ES-I3 (cell line): ENCODE data around the gene LRTM2.

Source experiments
- H3K36me3 ChIP-seq: 2 replicates; pipeline ENCODE4 v1.6.1; 2013; ENCODE audit warnings: mild to moderate bottlenecking, low read length, control low read depth, moderate library complexity; ENCODE audit not compliant: insufficient read depth
- H3K4me1 ChIP-seq: 2 replicates; pipeline ENCODE4 v1.6.1; 2013; ENCODE audit warnings: mild to moderate bottlenecking, control low read depth, low read length; ENCODE audit not compliant: insufficient read depth
- H3K9ac ChIP-seq: 2 replicates; pipeline ENCODE4 v1.6.1; 2013; ENCODE audit warnings: low read depth, mild to moderate bottlenecking, low read length, moderate library complexity
- H3K9me3 ChIP-seq: 2 replicates; pipeline ENCODE4 v1.6.1; 2013; ENCODE audit warnings: mild to moderate bottlenecking, low read length, moderate library complexity; ENCODE audit not compliant: control insufficient read depth, insufficient read depth

LRTM2 gene

GRCh38 chr12:1820191-1820895 lies at the start of gene LRTM2:
Gene LRTM2, plus strand, starts transcription at chr12:1820565. Its CDS starts 7,584 bp downstream, at chr12:1828149.
- no peak within 1 kb of the TSS for H3K9ac ChIP-seq
- H3K4me1 ChIP-seq = no peaks in the 10 kb centered on the region
- no peaks in the 10 kb centered on the region for H3K36me3 ChIP-seq
- H3K9me3 ChIP-seq = no peaks in the 10 kb centered on the region; the same call in 1 of the 2 replicates

DNA sequence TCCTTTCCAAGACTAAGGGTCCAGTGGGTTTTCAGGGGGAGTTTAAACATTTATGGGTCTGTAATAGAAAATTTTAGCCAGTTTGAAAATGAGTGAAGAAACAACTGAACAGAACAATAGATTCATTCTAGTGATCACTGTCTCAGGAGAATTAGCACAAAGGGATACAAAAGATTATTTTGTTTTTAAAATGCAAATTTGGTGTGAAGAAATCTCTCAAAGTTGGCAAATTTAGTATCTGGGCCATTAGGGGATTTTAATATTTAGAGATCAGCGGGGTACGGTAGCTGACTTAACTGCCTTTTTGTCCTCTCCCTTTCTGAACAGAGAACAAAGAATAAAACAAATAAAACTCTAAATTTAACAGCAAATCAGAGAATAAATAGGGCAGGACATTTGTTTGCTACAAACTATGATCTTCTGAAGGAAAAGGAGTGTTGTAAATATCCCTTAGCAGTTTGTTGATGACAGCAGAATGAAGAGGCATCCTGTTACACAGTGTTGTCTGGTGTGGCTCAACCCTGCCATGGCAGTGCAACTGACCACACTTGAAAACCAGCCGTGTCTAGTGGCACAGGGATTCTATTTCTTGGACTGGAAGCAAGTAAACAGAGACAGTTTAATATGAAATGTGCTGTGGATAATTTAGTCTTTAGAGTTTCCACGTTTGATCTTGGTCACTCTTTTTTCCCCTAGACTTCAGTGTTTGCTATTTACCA lies 46.3 kb upstream of the LRTM2 start:
- H3K9ac ChIP-seq = no peak overlapping the region
- no peaks in the 10 kb centered on the region for H3K9me3 ChIP-seq
- peaks cover 12% of the 10 kb centered on the region for H3K4me1 ChIP-seq
- H3K36me3 ChIP-seq = no peaks in the 10 kb centered on the region; the same call in none of the 2 replicates

DNA sequence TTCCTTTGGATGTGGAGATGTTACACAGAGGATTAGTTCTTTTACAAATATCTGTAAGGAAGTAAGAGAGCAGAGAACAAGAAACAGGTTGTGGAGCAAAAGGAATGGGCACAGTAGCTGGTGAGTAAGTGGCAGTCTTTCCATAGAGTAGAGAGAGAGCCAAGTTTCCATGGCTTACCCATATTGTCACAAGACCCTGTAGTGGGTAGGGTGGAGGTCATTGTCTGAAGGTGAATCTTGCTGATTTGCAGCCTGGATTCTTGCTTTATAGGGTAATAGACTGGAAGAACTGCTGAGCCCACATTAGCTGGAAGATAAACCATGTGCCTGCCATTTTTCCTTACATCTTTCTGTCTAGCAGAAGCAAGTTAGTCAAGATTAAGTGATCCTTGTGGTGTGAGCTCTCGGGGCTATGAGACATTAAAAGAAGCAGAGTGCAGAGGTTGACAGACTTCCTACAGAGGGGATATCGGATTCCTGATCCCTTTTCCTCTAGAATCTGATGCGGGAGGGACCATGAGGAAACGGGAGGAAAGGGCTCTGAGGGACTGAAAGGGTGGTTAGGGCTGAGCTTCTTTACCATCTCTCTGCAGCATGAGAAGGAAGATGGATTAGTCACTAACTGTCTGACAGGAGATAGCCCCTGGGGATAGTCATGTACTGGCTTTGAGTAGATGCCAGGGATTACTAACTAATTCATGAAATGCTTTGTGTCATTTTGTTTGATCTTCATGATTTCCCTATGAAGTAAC lies 44.0 kb upstream of the LRTM2 start:
- H3K9ac ChIP-seq = no peak overlapping the region
- peaks cover 12% of the 10 kb centered on the region for H3K4me1 ChIP-seq
- H3K9me3 ChIP-seq = no peaks in the 10 kb centered on the region
- H3K36me3 ChIP-seq = peaks cover 3% of the 10 kb centered on the region

GRCh38 chr12:1777798-1778197 lies 42.6 kb upstream of the LRTM2 start:
- Histone ChIP-seq H3K36me3 (peaks cover 6% of the 10 kb centered on the region), H3K4me1 (peaks cover 12% of the 10 kb centered on the region), H3K9ac (no peak overlapping the region), H3K9me3 (no peaks in the 10 kb centered on the region)

GRCh38 chr12:1778911-1779310 lies 41.5 kb upstream of the LRTM2 start:
- H3K9me3 ChIP-seq = no peaks in the 10 kb centered on the region
- H3K36me3 ChIP-seq = peaks cover 6% of the 10 kb centered on the region
- no peak overlapping the region for H3K9ac ChIP-seq
- H3K4me1 ChIP-seq = peaks cover 12% of the 10 kb centered on the region

DNA sequence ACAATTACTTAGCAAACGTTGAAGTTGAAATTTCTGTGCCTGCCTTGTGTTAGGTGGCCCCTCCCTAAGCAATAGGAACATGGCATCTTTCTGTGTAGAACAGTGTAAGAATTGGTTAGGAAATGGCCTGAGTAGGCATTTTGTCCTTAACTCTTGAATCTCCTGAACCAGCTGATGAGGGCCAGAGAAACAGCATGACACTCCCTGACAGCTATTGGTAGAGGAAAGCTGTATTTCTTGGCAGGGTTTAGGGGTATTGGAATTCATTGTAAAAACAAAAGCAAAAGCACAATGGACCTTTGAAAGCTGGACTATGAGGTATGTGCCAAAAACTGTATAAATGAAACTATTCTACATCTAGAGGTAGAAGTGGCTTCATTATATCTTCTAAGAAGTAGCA lies 40.6 kb upstream of the LRTM2 start:
- H3K36me3 ChIP-seq = peaks cover 6% of the 10 kb centered on the region

GRCh38 chr12:1781772-1782171 lies 38.6 kb upstream of the LRTM2 start:
- H3K9me3 ChIP-seq = no peaks in the 10 kb centered on the region
- peaks cover 6% of the 10 kb centered on the region for H3K36me3 ChIP-seq
- H3K9ac ChIP-seq = no peak overlapping the region
- H3K4me1 ChIP-seq = no peaks in the 10 kb centered on the region

More for the DNA sequence above, 40.6 kb upstream of the LRTM2 start:
- Histone ChIP-seq H3K9ac (no peak overlapping the region), H3K4me1 (peaks cover 12% of the 10 kb centered on the region), H3K9me3 (no peaks in the 10 kb centered on the region)

DNA sequence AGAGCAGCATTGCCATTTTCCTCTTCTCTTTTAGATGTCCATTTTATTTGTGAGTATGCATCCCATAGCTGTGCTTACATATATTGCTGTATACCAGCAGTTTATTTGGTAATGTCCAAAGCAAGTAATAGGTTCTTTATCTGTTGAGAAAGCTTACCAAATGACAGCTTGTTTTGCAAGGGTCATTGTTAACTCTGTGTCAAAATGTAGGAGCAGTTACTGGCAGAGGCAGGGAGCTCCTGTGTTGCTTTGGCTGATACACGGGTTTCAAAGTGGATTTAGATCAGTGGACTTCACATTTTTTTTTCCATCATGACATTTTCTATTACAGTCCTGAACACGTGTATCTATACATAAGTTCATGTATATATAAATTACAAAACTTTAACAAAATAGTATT lies 38.1 kb upstream of the LRTM2 start:
- no peaks in the 10 kb centered on the region for H3K9me3 ChIP-seq
- H3K4me1 ChIP-seq = no peaks in the 10 kb centered on the region
- H3K9ac ChIP-seq = no peak overlapping the region
- H3K36me3 ChIP-seq = peaks cover 6% of the 10 kb centered on the region

GRCh38 chr12:1787714-1788113 lies 32.7 kb upstream of the LRTM2 start:
- Histone ChIP-seq H3K4me1 (peaks cover 4% of the 10 kb centered on the region; the same call in 1 of the 2 replicates), H3K9me3 (no peaks in the 10 kb centered on the region), H3K9ac (no peak overlapping the region), H3K36me3 (no peaks in the 10 kb centered on the region; the same call in none of the 2 replicates)

GRCh38 chr12:1790444-1790843 lies 29.9 kb upstream of the LRTM2 start:
- H3K4me1 ChIP-seq = peaks cover 11% of the 10 kb centered on the region; the same call in 1 of the 2 replicates
- no peaks in the 10 kb centered on the region for H3K9me3 ChIP-seq
- no peaks in the 10 kb centered on the region; the same call in none of the 2 replicates for H3K36me3 ChIP-seq
- H3K9ac ChIP-seq = no peak overlapping the region

DNA sequence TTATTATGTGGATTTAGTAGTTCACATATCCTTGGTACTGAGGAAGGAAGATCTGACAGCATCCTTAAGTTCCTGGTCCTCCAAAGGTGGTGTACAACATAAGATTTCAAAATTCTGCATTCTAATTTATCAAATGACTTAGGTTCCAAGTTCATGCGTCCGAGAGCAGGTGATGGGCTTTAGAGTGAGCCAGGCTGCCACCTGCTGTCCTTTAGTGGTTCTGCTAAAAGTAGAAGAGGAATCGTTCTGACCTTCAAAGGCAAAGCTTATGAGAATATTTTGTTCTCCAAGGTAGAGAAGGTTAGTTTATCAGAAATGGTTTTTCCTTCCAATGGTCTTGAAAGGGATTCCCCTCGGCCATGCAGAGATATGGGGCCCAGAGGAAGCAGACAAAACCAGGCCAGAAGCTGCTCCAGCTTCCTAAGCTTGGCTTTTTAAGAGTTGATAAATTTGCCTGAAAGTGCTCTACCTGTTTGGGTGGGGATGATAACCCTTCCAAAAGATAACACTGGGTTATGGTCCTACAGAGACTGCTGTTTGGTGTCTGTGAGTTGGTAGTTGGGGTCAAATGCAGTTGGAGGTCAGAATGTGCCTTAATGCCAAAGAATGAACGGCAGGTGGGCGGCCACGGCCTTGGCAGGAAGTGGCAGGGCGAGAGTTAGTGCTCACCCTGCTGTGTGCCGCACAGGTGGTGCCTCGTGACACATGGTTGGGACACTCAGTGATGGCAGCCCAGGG lies 29.1 kb upstream of the LRTM2 start:
- H3K9ac ChIP-seq = no peak overlapping the region
- peaks cover 11% of the 10 kb centered on the region; the same call in 1 of the 2 replicates for H3K4me1 ChIP-seq
- no peaks in the 10 kb centered on the region for H3K9me3 ChIP-seq
- H3K36me3 ChIP-seq = no peaks in the 10 kb centered on the region; the same call in 1 of the 2 replicates

GRCh38 chr12:1792406-1792805 lies 28.0 kb upstream of the LRTM2 start:
- Histone ChIP-seq H3K4me1 (peaks cover 11% of the 10 kb centered on the region; the same call in 1 of the 2 replicates), H3K9me3 (no peaks in the 10 kb centered on the region), H3K36me3 (no peaks in the 10 kb centered on the region; the same call in 1 of the 2 replicates), H3K9ac (no peak overlapping the region)

- Histone ChIP-seq H3K4me1 (peaks cover 11% of the 10 kb centered on the region; the same call in 1 of the 2 replicates), H3K9me3 (no peaks in the 10 kb centered on the region), H3K36me3 (no peaks in the 10 kb centered on the region), H3K9ac (no peak overlapping the region)
Measured at GRCh38 chr12:1793426-1794210, 26.7 kb upstream of the LRTM2 start.
